HG03159 (cell line): ENCODE measurements around the gene PGS1.

ENCODE experiments used
- ATAC-seq: cut with Tn5 transposase; IDR thresholded peaks from one replicate; pipeline ENCODE4 v1.9.1; 2021; ENCODE audit warnings: mild to moderate bottlenecking, moderate library complexity; ENCODE audit not compliant: unreplicated experiment

PGS1 gene

DNA sequence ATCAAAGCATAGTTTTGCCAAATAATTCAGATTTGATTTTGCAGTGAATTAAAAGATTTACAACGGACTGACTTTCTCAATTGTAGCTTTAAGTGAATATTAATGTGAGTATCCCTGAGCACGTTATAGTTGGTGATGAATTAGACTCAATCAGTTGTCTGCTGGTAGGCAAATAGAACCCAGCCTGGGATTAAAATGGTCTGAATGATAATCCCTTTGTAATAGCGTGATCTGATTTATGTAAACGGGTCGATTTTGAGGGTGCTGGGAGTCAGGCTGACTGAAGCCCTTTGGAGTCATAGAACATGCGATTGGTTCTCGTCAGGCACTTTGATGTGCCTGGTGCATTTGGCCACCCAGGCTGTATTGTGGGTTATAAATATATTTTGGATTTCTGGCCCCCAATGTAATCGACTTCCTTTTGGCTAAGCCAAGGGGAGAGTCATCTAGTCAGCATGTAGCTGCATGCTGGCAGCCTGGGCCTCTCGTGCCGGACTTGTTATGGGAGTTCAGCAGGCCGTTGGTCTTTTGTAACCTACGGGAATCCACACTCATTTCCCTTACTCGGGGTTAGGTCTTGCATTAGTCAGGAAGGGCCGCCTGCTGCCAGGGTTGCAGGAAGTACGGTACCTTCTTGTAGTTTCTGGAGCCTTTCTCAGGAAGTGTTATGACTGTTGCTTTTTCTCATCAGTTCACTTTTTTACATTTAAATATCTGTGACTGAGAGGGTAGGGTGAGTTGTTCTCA is 5.4 kb downstream of the PGS1 start:
- ATAC-seq = no peak

DNA sequence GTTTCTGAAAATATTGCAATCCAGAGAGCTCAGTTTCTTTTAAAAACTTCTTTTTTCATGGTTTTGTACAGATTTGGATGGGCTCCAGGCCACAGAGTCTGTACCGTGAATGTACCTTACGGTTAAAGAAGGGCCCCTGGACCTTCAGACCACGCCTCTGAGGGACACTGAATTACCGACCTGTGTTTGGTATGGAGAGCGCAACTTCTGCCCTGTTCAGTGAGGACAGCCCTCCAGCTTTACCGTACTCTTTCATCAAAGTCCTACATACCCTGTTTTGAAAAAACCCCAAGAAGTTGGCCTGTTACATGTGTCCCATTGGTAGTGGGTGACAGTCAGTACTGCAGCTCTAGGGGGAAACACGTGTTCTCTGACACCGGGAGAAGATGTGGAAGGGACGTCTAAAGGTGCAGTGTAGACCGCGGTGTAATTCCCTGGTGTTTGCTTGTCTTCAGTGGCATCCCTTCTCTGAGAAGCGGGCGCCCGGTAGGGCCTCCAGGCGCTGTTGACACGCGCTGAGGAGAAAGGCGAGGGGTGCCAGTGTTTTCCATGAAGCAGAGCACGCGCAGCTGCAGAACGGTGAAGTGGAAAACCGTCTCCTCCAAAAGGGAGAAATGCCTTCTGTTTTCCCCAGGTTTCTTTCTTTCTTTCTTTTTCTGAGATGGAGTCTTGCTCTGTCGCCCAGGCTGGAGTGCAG is 6.2 kb downstream of the PGS1 start:
- ATAC-seq = no peak

DNA sequence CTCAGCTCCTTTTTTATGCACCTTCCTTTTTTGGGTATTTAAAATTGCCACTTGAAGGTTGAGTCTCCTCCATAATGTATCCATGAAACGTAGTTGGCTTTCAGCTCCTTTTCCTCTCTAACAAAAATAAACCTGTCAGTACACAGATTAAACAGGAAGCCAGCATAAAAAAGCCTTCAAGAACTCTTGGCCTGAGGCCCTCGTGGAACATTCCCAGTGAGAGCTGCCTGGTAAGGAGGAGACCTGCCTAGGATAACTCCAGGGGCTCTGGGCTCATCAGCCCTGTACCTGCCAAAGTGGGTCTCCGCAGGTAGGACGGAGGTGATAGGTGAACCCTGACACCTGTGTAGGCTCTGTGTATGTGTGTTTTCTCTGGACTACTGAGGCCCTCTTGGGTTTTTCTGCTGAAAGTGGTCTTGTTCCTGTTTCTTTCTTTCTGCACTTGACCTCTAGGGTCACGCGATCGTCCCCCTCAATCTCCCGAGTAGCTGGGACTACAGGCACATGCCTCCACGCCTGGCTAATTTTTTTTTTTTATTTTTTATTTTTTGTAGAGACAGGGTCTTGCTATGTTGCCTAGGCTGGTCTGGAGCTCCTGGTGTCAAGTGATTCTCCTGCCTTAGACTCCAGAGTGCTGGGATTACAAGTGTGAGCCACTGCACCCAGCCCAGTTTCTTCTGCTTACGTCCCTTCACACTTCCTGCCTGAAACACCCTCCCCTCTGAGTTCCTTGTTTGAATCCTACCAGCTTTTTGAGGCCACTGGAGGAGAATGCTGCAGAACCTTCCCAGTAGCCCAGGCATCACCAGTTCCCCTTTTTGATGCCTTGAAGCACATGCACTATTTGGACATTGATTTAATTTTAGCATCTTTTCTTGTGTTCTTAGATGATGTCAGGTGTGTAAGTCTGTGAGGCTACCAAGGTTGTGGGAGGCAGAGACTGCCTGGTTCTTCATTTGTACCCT is 9.8 kb downstream of the PGS1 start:
- ATAC-seq = no peak

DNA sequence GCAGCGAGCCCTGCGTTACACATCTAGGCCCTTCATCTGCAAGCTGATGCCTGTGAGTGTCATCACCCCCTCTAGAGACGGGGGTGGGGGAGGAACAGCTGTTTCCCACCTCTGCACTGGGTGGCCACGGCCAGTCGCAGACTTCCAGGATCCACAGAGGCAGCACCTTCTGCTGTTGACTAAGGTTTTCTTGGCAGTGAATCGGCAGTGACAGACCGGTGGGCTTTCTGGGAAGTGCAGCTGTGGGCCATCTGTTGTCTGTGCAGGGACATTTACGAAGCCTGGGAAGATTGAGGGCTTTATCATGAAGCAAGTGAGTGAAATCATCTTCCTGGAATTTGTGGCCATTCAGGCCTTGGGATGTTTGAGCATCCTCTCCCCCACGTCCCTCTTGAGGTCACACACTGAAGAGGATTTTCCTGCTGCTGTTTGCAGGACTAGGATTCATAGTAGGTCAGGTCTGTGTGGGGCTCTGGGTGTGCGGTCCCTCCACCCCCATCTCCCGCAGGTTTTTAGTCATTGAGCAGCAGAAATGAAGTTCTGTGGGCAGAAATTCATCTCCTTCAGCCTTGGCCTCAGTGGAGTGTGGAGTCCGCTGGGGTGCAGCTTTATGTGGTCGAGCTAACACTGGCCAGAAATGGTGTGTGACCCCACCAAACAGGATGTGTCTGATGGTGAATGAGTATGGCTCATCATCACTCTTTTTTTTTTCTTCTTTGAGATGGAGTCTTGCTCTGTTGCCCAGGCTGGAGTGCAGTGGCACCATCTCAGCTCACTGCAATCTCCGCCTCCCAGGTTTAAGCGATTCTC is 12.0 kb downstream of the PGS1 start:
- no peak for ATAC-seq

DNA sequence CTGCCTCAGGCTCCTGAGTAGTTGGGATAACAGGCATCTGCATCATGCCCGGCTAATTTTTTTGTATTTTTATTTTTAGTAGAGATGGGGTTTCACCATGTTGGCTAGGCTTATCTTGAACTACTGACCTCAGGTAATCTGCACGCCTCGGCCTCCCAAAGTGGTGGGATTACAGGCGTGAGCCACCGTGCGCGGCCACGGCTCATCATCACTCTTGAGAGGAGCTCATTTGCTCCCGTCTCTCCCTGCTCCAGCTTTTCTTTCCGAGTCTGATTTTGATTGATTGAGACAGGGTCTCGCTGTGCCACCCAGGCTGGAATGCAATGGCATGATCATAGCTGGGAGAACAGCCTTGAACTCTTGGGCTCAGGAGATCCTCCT is 12.6 kb downstream of the PGS1 start:
- ATAC-seq = no peak

DNA sequence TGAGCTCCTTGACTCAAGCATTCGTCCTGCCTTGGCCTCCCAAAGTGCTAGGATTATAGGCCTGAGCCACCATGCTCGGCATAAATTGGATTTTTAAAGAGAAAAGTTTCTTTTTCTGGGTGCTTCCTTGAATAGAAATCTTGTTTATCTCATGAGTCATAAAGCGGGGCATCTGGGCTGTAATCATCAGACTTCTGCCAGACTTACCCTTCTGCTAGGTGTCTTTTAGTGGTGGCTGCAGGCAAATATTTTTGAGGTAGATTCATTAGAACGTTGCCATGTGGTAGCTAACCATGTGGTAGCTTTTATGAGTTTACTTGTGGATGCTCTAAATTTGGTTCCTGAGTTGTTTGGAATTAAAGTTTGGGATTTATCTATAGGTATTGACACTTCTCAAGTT is 13.4 kb downstream of the PGS1 start:
- ATAC-seq = no peak

DNA sequence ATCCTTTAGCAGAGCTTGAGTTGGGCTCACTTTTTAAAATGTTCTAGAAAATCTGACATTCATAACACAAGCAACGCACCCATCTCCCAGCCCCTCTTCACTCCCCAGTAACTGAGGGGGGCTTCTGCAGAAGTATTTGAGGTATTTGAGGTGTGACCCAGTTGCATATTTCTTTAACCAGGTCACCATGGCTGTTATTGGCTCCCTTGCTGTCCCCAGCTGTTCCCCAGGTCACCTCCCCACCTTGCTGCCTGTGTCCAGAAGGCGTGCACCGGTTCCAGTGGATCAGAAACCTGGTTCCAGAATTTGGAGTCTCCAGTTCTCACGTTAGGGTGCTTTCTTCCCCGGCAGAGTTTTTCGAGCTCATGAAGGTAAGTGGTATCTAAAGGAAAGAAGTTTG is 13.8 kb downstream of the PGS1 start:
- no peak for ATAC-seq

DNA sequence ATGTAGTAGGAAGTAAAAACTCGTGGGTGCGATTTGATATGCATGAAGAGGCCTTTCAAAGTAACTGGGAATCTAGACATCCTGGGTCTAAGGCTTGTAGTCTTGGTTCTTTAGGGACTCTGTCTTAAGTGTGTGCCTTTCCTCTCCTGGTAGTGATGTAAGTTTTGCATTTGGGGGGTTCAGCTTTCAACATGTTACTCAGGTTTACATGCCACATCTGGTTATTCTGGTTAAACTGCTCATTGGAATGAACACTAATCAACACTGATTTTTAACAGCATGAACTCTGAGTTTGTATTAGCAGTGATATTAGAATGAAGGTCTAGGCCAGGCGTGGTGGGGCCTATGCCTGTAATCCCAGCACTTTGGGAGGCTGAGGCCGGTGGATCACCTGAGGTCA is 15.1 kb downstream of the PGS1 start:
- no peak for ATAC-seq

DNA sequence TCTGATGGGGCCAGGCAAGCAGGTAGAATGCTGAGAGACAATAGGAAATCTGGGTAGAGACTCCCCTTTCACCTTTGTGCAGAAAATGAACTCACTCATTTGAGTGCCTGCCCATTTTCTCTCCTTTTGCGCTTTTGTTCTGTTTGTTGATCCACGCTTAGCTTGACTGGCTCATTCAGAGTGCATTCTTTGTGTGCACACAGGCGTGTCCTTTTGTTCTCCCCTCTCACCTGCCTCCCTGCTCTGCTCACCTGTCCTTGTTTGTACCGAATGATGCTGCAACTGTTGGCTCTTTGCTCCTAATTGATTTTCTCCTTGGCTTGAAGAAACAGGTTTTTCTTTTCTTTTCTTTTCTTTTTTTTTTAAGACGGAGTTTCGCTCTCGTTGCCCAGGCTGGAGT is 15.8 kb downstream of the PGS1 start:
- no peak for ATAC-seq

DNA sequence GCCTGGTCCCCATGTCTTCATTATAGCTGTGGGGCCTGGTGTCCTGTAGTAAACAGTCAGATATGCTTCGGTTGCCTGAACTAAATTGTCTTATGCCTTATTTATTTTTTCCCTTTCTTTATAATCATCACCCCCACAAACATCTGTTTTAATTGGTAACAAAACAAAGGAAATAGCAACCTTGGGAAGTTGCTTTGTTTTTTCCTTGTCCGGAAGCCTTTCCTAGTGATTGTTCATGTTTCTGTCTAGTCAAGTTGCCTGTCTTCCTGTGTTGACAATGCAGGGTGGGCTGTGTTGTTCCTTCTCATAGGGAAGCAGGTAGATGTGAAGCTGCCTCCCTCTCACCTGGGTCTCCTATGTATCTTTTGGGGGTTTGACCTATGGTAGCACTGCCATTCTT is 16.7 kb downstream of the PGS1 start:
- no peak for ATAC-seq

DNA sequence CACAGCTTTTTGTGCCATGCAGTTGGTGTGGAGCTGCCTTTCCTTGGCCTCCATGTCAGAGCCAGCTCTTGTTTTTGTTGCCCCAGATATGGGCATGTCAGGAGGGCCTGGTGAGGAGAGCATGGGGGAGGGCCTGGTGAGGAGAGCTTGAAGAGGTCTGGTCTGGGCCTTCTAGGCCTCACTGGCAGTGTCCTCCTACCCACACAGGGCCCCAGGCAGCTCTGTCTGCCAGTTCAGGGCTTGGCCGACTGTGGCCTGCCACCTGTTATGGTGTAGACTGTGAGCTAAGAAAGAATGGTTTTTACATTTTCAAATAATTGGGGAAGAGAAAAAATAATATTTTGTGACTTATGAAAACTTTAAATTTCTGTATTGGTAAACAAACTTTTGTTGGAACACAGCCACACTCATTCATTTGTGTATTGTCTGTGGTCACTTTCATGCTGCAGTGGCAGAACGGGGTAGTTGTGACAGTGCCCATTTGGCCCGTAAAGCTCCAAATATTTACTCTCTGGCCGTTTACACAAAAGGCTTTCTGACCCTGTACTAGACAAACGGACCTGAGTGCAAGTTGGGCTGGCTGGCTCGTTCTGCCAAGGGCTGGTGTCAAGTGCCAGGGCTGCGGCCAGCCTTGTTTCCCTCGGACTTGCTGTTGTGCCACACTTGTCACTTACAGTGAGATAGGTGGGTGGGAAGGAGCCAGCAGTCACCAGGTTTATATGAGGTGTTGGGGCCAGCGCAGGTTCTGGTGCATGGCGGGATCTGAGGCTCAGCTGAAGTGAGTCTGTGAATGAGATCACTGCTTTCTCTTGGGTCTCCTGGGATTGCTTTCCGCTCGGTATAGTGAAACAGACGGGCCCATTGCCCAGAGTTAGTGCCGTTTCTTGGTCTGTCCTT is 18.2 kb downstream of the PGS1 start:
- ATAC-seq = no peak

DNA sequence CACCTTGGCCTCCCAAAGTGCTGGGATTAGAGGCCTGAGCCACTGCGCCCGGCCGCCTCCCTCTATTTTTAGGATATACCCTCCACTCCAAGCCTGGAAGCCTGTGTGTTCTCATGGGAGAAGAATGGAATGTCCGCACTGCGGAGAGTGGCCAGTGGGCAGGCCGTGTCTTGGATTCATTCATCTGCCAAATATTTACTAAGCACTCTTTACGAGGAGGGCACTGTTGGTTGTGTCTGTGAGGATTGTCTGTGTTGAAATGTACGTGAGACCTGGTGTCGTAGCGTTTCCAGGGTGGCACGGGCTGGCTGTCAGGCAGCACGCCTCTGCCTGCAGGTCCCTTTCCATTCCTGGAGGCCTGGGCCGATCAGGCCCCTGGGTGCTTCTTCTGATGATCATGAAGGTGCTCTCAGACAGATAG is 19.2 kb downstream of the PGS1 start:
- no peak for ATAC-seq

DNA sequence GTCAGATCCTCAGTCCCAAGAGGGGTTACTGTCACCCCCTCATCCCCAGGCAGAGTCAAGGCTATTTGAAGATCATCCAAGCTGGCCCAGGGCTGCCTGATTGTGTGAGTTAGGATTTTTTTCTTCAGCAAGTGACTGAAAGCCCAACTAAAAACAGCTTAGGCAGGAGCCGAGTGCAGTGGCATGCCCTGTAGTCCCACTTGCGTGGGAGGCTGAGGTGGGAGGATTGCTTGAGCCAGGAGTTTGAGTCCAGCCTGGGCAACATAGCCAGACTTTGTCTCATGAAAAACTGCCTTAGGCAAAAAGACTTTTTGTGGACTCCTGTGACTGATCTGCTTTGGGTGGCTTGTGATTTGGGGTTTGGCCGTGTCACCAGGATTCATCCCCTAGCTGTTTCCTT is 19.9 kb downstream of the PGS1 start:
- ATAC-seq = no peak

DNA sequence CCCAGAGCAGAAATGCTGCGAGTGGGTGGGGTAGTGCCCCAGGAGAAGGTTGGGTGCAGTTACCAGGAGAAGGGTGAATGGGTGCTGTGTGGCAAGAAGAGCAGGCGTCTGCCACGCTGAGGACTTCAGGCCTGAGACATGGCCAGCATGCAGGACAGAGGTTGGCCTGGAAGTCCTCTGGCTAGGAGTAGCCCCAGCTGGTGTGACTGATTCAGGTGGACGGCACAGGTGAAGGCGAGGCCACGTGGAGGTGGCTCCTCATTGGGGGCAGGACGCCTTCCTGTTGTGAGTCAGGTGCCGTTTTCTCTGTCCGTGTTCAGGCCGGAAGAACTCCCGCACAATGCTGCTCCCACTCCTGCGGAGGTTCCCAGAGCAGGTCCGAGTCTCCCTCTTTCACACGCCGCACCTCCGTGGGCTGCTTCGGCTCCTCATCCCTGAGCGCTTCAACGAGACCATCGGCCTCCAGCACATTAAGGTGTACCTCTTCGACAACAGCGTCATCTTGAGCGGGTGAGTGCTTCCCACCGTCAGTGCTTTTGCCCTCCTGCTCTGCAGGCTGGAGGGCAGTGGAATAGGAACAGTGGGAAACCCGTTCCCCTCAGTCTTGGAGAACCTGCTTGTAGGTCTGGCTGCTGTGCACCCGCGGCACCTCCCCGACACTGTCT is 20.7 kb downstream of the PGS1 start:
- ATAC-seq = no peak

DNA sequence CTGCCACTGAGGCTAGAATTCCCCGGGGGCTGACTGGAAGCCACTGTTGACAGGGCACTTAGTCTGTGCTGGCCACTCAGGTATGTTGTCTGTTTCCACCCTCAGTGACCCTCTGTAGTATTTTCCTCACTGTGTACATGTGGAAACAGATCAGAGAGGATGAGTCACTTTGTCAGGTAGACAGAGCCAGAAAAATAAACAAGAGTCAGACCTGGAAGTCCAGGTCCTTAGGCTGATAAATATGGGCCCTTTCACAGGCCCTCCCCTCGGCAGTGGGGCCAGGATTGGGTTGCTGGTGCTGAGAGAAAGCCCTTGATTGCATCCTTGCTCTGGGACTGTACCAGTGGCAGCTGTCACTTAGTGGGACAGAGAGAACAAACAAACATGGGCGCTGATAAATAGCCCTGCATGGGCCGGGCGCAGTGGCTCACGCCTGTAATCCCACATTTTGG is 21.3 kb downstream of the PGS1 start:
- ATAC-seq = no peak

DNA sequence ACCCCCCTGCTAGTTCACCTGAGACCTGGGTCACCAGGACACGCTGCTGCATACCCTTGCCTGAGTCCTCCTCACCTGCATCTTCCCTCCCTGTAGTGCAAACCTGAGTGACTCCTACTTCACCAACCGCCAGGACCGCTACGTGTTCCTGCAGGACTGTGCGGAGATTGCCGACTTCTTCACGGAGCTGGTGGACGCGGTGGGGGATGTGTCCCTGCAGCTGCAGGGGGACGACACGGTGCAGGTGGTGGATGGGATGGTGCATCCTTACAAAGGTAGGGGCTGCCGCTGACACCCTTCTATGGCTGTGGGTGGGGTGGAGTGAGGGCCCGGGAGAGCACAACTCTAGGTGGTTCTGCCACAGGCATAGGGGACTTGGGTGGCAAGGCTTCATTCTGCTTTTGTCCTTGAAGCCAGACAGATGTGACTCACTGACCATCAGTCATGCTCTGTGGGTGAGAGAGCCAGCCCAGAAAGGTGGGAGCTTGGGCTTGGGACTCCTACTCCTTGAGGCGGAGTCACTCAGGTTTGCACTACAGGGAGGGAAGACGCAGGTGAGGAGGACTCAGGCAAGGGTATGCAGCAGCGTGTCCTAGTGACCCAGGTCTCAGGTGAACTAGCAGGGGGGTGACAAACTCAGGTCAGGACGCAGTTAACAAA is 22.3 kb downstream of the PGS1 start:
- ATAC-seq = no peak

DNA sequence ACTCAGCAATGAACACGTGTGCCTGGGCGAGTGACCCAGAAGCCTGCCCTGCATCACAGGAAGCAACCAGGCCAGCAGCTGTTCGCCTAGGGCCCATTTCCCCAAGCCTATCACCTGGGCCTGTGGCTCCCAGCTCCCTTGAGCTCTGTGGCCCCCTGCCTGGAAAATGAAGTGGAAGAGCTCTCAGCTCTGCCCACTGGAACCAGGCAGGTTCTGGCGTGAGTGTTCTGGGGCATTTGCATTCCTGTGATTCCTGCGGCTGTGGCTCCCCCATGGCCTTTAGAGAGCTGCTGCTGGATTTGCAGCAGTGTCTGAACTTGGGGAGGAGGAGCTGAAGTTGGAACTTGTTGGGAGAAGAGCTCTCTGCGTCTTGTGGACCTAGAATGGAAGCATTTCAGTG is 22.8 kb downstream of the PGS1 start:
- no peak for ATAC-seq

DNA sequence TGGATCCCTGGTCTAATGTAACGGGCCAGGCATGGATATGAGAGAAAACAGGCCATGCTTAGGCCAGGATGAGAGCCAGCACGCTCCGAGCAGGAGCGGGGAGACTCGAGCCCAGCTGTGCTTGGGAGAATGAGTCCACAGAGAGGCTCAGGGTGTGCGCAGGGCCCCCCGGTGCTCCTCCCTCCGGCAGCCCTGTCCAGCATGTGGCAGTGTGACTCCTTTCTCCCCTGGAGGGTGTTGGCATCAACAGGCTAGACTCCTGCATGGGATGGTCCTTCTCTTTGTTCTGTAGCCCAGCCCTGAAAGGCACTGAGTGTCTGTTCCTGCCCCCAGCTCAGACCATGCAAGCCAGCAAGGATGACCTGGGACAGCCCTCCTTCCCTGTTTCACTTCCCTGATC is 23.4 kb downstream of the PGS1 start:
- no peak for ATAC-seq

DNA sequence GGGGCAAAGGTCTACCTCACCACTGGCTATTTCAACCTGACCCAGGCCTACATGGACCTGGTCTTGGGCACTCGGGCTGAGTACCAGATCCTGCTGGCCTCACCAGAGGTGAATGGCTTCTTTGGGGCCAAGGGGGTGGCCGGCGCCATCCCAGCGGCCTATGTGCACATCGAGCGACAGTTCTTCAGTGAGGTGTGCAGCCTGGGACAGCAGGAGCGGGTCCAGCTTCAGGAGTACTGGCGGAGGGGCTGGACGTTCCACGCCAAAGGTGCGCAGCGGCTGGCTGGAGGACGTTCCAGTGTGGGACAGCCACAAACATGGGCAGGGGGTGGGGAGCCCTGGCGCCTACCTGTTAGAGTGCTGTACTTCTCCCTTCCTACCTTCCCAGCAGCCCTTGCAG is 25.4 kb downstream of the PGS1 start:
- no peak for ATAC-seq
